HG03439 (cell line): ENCODE measurements around the gene KRTAP2-3.
"Not testable (repeated sequence)": the region's sequence is repeated elsewhere in the genome, so short reads cannot be mapped to it uniquely, and the experiment has no call there.

Source experiments
- ATAC-seq: cut with Tn5 transposase; IDR thresholded peaks from one replicate; pipeline ENCODE4 v1.9.1; 2021; ENCODE audit warnings: mild to moderate bottlenecking, moderate library complexity; ENCODE audit not compliant: unreplicated experiment

KRTAP2-3 gene

GRCh38 chr17:41069031-41069430, 9.1 kb upstream of the KRTAP2-3 start:
- no peak for ATAC-seq

GRCh38 chr17:41067281-41067680, 7.4 kb upstream of the KRTAP2-3 start:
- no peak for ATAC-seq

GRCh38 chr17:41065829-41066624, 6.1 kb upstream of the KRTAP2-3 start, which contains the start of gene KRTAP2-4:
Gene KRTAP2-4 (minus strand): TSS chr17:41065879. CDS start chr17:41065845, 34 bp downstream.
- no peak for ATAC-seq

DNA sequence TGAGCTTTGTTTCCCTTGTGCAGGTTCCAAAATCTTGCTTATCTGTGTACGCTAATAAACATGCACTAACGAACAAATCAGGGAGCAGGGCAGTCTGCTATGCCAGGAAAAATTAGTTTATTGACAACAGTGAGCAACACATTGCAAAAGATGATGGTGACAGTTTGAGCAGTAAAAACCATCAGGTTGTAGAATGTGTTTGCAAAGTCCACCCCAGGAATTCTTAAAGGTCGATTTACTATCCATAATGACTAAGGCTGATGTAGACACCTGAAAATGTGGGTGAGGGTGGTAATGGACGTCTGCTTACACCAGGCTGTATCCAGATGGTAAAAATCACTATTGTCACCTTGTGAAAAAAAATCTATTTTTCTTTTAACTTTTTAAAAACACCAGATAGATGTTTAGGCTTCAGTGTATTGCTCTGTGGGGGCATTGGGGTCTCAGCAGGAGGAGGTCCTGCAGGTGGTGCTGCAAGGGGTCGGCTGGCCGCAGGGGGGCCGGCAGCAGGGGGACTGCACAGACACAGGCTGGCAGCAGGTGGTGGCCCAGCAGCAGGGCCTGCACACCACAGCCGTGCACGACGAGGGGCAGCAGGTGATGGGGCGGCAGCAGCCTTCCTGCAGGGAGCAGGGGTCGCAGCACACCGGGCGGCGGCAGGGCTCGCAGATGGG, 5.2 kb upstream of the KRTAP2-3 start:
- ATAC-seq, result not testable (repeated sequence)

- no peak for ATAC-seq
Observed at GRCh38 chr17:41064301-41064700, 4.4 kb upstream of the KRTAP2-3 start.

DNA sequence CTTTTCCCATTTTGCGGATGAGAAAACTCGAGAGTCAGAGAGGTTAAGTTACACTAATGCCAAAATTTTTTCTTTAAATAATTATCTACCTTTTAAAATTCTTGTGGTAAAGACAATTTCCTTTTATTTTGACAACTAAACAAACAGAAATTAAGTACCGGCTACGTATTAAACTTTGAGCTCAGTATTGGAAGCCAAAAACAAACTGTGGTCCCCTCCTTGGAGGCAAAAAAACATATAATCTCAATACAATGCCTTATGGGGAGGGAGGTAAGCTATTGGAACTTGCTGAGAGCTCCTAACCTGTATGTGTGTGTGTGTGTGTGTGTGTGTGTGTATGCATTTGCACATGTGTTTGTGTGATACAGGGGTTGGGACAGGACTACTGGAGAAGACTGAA, 3.5 kb upstream of the KRTAP2-3 start:
- ATAC-seq, result no peak

- ATAC-seq, result no peak
Observed at GRCh38 chr17:41061964-41062363, 2.0 kb upstream of the KRTAP2-3 start.

- not testable (repeated sequence) for ATAC-seq
Observed at GRCh38 chr17:41059276-41060051, 450 bp downstream of the KRTAP2-3 start.

GRCh38 chr17:41058741-41059140, 1.2 kb downstream of the KRTAP2-3 start:
- ATAC-seq, result no peak

DNA sequence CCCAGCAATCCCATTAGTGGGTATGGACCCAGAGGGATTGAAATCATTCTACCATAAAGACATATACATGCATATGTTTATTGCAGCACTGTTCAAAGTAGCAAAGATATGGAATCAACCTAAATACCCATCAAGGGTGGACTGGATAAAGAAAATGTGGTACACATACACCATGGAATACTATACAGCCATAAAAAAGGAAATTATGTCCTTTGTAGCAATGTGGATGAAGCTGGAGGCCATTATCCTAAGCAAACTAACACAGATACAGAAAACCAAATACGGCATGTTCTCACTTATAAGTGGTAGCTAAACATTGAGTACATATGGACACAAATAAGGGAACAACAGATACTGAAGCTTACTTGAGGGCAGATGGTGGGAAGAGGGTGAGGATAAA, 2.4 kb downstream of the KRTAP2-3 start:
- ATAC-seq, result no peak

DNA sequence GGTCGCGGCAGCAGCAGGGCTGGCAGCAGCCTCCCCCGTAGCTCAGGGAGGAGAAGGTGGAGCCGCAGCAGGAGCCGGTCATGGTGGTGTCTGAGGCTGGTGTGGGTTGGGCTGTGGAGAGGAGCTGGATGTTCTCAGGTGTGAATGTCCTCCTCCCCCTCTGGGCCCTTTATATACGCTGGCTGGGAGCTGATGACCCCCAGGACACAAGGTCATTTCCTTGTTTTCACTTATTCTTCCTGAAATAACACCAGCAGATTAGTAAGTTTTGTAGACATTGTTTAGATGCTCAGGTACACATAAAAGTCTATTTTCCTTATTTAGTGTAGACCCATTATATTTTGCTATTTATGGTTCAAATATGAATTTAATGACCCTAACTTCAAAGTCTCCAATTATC, 4.8 kb downstream of the KRTAP2-3 start, which contains the start of gene KRTAP2-2:
TSS of gene KRTAP2-2 (minus strand) at position 101 of the 400 bp plus-strand sequence. CDS start at position 82, 19 bp downstream.
- ATAC-seq, result not testable (repeated sequence)

DNA sequence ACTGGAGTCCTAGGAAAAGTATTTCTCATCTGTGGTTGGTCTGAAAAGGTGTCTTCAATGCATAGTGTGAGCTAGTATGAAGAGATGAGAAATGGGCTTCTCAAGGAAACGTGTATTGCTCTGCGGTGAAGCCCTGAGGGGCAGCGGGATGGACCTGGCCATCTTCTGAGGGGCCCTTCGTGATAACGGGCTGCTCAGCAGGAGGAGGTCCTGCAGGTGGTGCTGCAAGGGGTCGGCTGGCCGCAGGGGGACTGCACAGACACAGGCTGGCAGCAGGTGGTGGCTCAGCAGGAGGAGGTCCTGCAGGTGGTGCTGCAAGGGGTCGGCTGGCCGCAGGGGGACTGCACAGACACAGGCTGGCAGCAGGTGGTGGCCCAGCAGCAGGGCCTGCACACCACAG, 5.4 kb downstream of the KRTAP2-3 start:
- not testable (repeated sequence) for ATAC-seq

DNA sequence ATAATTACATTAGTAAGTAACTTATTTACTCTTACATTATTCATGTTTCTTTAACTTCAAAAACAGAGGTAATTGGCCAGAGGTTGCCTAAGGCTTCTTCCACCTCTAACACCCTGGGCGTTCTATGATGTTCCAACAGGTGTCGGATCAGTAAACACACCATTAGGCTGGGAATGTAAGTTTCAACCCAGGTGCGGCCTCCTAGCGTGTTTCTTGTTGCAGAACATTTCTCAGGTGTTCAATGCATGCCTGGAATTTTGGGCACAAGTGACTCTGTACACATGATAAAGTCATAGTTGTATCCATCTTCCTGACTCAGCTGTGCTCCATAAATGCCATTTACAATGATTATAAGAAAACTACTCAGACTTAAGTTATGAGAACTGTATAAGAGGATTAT, 5.9 kb downstream of the KRTAP2-3 start:
- no peak for ATAC-seq

DNA sequence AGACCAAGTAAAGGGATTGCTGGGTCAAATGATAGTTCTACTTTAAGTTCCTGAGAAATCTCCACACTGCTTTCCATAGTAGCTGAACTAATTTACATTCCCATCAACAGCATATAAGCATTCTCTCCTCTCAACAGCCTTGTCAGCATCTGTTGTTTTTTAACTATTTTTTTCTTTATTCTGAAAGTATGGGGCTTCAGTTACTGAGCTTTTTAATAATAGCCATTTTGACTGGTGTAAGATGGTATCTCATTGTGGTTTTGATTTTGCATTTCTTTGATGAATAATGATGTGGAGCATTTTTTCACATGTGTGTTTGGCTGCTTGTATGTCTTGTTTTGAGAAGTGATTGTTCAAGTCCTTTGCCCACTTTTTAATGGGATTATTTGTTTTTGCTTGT, 7.3 kb downstream of the KRTAP2-3 start:
- ATAC-seq, result no peak

- no peak for ATAC-seq
Observed at GRCh38 chr17:41049110-41049509, 10.8 kb downstream of the KRTAP2-3 start.

DNA sequence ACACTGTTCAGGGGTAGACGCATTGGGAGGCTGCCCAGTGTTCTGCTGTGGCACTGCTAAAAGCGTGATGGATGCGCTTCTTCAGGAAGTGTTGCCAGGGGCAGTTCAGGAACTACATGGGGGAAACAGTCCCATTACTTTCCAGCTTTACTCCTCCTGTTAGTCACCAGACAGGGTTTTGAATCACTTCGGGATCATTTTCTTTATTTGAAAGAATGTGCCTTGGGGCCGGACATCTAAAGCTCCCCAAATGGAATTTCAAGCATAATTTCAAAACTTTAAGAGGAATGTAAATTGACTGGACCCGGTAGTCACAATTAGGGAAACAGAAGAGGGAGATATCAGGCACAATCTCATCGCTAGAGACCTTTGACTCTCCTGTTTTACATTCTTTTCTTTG, 11.5 kb downstream of the KRTAP2-3 start:
- no peak for ATAC-seq

GRCh38 chr17:41046735-41047465, 13.0 kb downstream of the KRTAP2-3 start, which contains the start of gene KRTAP2-1:
Gene KRTAP2-1 (minus strand): TSS chr17:41047316. CDS start chr17:41047267, 49 bp downstream.
- ATAC-seq, result not testable (repeated sequence)

DNA sequence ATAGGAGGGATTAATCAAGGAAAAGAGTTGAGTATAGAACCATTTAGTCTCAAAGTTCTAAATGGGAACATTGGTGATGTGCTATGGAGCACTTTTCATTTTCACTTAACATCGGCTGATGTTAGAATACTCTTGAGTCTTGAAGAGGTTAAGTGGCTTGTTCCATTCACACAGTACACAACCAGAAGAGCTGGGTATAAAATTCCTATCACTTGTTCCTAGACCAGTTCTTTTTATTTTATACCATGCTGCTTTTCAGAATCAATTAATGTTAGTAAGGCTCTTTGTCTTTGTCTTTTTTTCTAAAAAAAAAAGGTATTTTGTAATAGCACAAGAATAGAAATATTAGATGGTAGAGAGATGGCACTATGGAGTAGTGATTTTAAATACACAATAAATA, 17.0 kb downstream of the KRTAP2-3 start:
- ATAC-seq, result no peak

- not testable (repeated sequence) for ATAC-seq
Observed at GRCh38 chr17:41040783-41041571, 18.9 kb downstream of the KRTAP2-3 start, which contains the start of gene KRTAP1-1. Gene KRTAP1-1 (minus strand): TSS chr17:41041450. CDS start chr17:41041397, 53 bp downstream.
